Skeletal muscle tissue (tissue), 4 donors: ENCODE measurements around the gene RAPGEF4. TPM values are rescaled to one million over a fixed set of nuclear protein-coding genes. Genes with fewer than 3 reads are reported as not detected.

Experiments used
- H3K27ac ChIP-seq: one replicate; pipeline ENCODE4 v1.7.0; 2013; ENCODE audit warnings: mild to moderate bottlenecking, low read depth, low read length, inconsistent platforms
- H3K27me3 ChIP-seq, 3 donors: one replicate each; pipeline ENCODE4 v1.7.0; 2013; ENCODE audit warnings: low read length in 3 of 3; ENCODE audit not compliant: control insufficient read depth in 3 of 3, insufficient read depth in 3 of 3
- H3K36me3 ChIP-seq, 3 donors: one replicate each; pipeline ENCODE4 v1.7.0; 2013; ENCODE audit warnings: low read length in 3 of 3; ENCODE audit not compliant: control insufficient read depth in 3 of 3, insufficient read depth in 3 of 3
- H3K4me1 ChIP-seq, 3 donors: one replicate each; pipeline ENCODE4 v1.7.0; 2013; ENCODE audit warnings: low read length in 3 of 3, mild to moderate bottlenecking in 3 of 3; ENCODE audit not compliant: control insufficient read depth in 3 of 3, insufficient read depth in 3 of 3
- H3K4me3 ChIP-seq, 3 donors: one replicate each; pipeline ENCODE4 v1.7.0; 2013; ENCODE audit warnings: low read length in 3 of 3
- H3K9ac ChIP-seq, 3 donors: one replicate each; pipeline ENCODE4 v1.7.0; 2013; ENCODE audit warnings: low read length in 3 of 3, mild to moderate bottlenecking in 3 of 3, moderate library complexity in 2 of 3, low read depth in 1 of 3
- H3K9me3 ChIP-seq, 3 donors: one replicate each; pipeline ENCODE4 v1.7.0; 2013; ENCODE audit warnings: low read length in 3 of 3; ENCODE audit not compliant: control insufficient read depth in 3 of 3
- total RNA-seq: library from RNA; depleted of rRNA; stranded (reverse); fragments of >200 nt; gene quantifications from one replicate; pipeline ENCODE4 v1.2.3, GENCODE V29; 2014
- donor health status: Osteomylitis.

Gene RAPGEF4
- total RNA-seq, 1 donor from 2014 or later, result 5.7 TPM

DNA sequence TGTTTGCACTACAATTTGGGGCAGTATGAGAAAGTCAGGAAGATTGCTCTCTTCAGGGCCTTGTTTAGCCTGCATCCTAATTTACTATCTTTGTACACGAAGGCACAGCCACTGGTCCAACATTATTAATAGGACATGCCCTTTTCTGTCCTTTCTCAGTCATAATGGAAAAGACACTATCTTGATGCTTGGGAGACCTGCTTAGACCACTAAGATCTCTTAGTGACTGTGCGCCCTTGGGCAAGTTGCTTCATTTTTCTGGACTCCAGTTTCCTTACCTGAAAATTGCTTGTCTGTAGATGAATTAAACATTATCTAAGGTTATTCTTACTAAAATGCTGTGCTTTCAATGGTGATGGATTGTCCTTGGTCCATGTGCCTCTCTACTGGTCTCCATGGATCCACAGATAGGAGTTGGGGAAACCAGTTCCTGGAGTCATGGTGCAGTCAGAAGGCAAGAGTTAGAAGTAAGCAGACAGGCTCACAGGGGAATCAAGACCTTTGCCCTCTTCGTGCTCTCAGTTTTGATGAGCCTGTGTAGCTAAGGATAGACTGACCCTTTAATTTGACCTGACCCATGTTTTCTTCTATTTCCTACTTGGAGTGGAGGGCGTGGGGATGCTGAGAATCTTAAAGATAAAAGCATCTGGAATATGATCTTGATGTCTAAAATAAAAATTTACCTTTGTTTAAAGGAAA lies 114.0 kb downstream of the RAPGEF4 start:
- Histone ChIP-seq H3K9ac (no peak overlapping the region), H3K27ac (no peak overlapping the region), H3K27me3 (no peaks in the 10 kb centered on the region), H3K36me3 (no peaks in the 10 kb centered on the region), H3K4me1 (peaks cover 0 to 14% (median 5%) of the 10 kb centered on the region in 3 donors), H3K9me3 (peaks cover 0 to 2% (median 0%) of the 10 kb centered on the region in 3 donors), H3K4me3 (no peak overlapping the region)

DNA sequence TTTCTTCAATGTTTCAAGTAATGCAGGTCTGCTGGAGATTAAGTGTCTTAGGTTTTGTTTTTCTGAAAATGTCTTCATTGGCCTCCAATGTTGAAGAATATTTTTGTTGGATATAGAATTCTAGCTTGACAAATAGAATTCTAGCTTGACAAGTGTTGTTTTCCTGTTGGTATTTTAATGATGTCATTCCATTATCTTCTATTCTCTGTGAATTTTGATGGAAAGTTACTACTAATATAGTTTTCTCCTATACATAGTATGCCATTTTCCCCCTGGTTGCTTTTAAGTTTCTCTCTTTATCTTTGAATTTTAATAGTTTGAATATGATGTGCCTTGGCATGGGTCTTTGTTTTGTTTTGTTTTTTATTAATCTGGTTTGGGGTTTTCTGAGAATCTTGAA lies 119.9 kb downstream of the RAPGEF4 start:
- Histone ChIP-seq H3K4me3 (no peak overlapping the region), H3K27ac (no peak overlapping the region), H3K4me1 (no peaks in the 10 kb centered on the region), H3K36me3 (no peaks in the 10 kb centered on the region), H3K9ac (no peak overlapping the region), H3K27me3 (no peaks in the 10 kb centered on the region), H3K9me3 (peaks cover 0 to 4% (median 0%) of the 10 kb centered on the region in 3 donors)

DNA sequence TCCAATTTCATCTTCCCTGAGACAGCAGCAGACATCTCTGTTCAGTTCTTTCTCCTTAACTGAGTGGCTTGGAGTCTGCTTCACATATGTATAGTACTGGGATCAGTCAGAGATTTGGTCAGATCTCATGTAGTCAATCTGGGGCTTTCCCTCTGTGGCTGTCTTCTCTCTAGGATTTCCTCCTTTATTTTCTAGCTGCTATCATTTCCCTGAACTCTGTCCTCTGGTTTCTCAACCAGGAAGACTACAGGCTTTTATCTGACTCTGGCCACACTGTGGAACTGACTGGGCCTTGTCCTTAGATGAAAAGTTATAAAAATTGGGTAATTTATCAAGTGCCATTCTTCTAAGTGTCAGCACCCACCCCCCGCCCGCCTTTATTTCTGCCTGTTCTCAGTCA lies 121.0 kb downstream of the RAPGEF4 start:
- no peaks in the 10 kb centered on the region for H3K36me3 ChIP-seq
- no peak overlapping the region for H3K4me3 ChIP-seq
- H3K9ac ChIP-seq, result no peak overlapping the region
- peaks cover under 1 to 5% (median under 1%) of the 10 kb centered on the region in 3 donors for H3K4me1 ChIP-seq
- no peak overlapping the region for H3K27ac ChIP-seq
- peaks cover 0 to 2% (median 0%) of the 10 kb centered on the region in 3 donors for H3K27me3 ChIP-seq
- H3K9me3 ChIP-seq, result peaks cover 0 to 4% (median 0%) of the 10 kb centered on the region in 3 donors

DNA sequence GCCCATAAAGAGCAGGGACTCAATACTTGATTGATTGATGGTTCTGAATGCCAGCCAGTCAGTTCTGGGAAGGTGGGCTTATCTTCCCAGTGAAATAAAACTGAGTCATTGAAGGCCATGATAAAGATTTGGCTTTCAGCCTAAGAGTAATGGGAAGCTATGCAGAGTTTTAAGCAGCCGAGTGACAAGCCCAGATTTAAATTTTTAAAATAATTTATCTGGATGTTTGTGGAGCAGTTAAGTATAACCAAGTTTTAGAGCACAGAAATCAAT lies 122.8 kb downstream of the RAPGEF4 start:
- Histone ChIP-seq H3K36me3 (no peaks in the 10 kb centered on the region), H3K4me1 (peaks cover 3 to 10% (median 5%) of the 10 kb centered on the region in 3 donors), H3K9ac (no peak overlapping the region), H3K27me3 (peaks cover 0 to 2% (median 0%) of the 10 kb centered on the region in 3 donors), H3K9me3 (peaks cover 0 to 4% (median 0%) of the 10 kb centered on the region in 3 donors), H3K4me3 (no peak overlapping the region), H3K27ac (no peak overlapping the region)

GRCh38 chr2:172859581-172860335 lies 124.1 kb downstream of the RAPGEF4 start:
- Histone ChIP-seq H3K36me3 (no peaks in the 10 kb centered on the region), H3K9ac (no peak overlapping the region), H3K27me3 (peaks cover 0 to 2% (median 0%) of the 10 kb centered on the region in 3 donors), H3K4me3 (no peak overlapping the region), H3K4me1 (peaks cover 3 to 10% (median 5%) of the 10 kb centered on the region in 3 donors), H3K9me3 (peaks cover 0 to 2% (median 0%) of the 10 kb centered on the region in 3 donors), H3K27ac (no peak overlapping the region)

GRCh38 chr2:172860336-172860707 lies 124.7 kb downstream of the RAPGEF4 start:
- Histone ChIP-seq H3K36me3 (no peaks in the 10 kb centered on the region), H3K9ac (no peak overlapping the region), H3K9me3 (no peaks in the 10 kb centered on the region), H3K4me3 (no peak overlapping the region), H3K27ac (no peak overlapping the region), H3K27me3 (peaks cover 0 to 2% (median 0%) of the 10 kb centered on the region in 3 donors), H3K4me1 (peaks cover 3 to 10% (median 5%) of the 10 kb centered on the region in 3 donors)

DNA sequence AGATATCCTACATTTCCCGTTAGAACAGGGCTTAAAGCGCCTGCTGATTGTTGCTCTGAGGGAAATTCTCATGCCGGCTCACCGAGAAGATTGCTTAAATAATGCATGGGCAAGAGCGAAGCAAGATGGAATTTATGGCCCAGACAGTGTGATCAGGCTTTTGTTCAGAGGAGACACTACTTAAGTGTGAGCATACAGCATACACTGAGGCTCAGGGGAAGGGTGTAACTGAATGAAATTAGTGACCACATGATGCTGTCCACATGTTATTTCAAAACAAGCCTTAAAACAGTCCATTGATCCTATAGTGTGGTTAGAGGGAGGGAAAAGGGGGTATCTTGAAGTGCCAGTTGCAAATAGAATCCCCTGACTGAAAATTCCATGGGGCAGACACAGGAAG lies 125.5 kb downstream of the RAPGEF4 start:
- no peaks in the 10 kb centered on the region for H3K9me3 ChIP-seq
- peaks cover 3 to 10% (median 5%) of the 10 kb centered on the region in 3 donors for H3K4me1 ChIP-seq
- no peak overlapping the region for H3K27ac ChIP-seq
- no peak overlapping the region for H3K9ac ChIP-seq
- no peak overlapping the region for H3K4me3 ChIP-seq
- peaks cover 0 to 2% (median 0%) of the 10 kb centered on the region in 3 donors for H3K27me3 ChIP-seq
- no peaks in the 10 kb centered on the region for H3K36me3 ChIP-seq

GRCh38 chr2:172861656-172862476 lies 126.2 kb downstream of the RAPGEF4 start:
- Histone ChIP-seq H3K4me3 (no peak overlapping the region), H3K9me3 (no peaks in the 10 kb centered on the region), H3K36me3 (no peaks in the 10 kb centered on the region), H3K9ac (no peak overlapping the region), H3K4me1 (peaks cover 3 to 10% (median 5%) of the 10 kb centered on the region in 3 donors), H3K27me3 (peaks cover 0 to 2% (median 0%) of the 10 kb centered on the region in 3 donors), H3K27ac (no peak overlapping the region)

DNA sequence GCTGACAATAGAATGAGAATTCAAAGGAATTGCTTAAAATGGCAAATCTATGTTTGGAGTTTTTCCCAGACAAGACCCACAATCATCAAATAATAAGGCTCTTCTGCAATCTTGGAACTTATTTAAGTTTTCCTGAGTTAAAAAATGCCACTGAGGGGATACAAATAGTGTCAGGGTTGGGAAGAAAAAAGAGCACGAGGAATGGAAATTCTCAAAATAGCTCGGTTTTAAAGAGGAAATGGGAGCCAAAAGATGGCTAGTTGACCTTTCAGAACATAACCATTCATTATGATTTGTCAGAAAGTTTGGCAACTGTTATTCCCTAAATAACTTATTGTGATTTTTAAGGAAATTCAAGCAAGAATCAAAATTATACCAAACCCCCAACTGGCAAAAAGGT lies 127.7 kb downstream of the RAPGEF4 start:
- Histone ChIP-seq H3K9ac (no peak overlapping the region), H3K27ac (no peak overlapping the region), H3K4me1 (peaks cover 3 to 10% (median 5%) of the 10 kb centered on the region in 3 donors)

More for the DNA sequence above, 127.7 kb downstream of the RAPGEF4 start:
- H3K4me3 ChIP-seq, result no peak overlapping the region
- H3K36me3 ChIP-seq, result no peaks in the 10 kb centered on the region
- peaks cover 0 to 2% (median 0%) of the 10 kb centered on the region in 3 donors for H3K27me3 ChIP-seq
- H3K9me3 ChIP-seq, result no peaks in the 10 kb centered on the region
